IPS DF 6.9 (cell line): ENCODE measurements around the gene ANKS3.

ENCODE experiments used
- DNase-seq: peaks from one replicate; pipeline ENCODE4 v3.0.0-alpha.2; 2013; ENCODE audit warnings: low read depth, low spot score
- H3K27ac ChIP-seq: one replicate; pipeline ENCODE4 v1.5.1; 2013; ENCODE audit warnings: low read length, control low read depth
- H3K27me3 ChIP-seq: 2 replicates; pipeline ENCODE4 v1.6.1; 2013; ENCODE audit warnings: mild to moderate bottlenecking, low read length; ENCODE audit not compliant: control insufficient read depth, insufficient read depth
- H3K36me3 ChIP-seq: 2 replicates; pipeline ENCODE4 v1.6.1; 2013; ENCODE audit warnings: low read length; ENCODE audit not compliant: control insufficient read depth, insufficient read depth
- H3K4me1 ChIP-seq: 2 replicates; pipeline ENCODE4 v1.6.1; 2013; ENCODE audit warnings: low read length; ENCODE audit not compliant: control insufficient read depth, insufficient read depth
- H3K4me3 ChIP-seq: 2 replicates; pipeline ENCODE4 v1.5.1; 2013; ENCODE audit warnings: mild to moderate bottlenecking, low read length
- H3K9me3 ChIP-seq: 2 replicates; pipeline ENCODE4 v1.6.1; 2013; ENCODE audit warnings: low read length, inconsistent platforms; ENCODE audit not compliant: control insufficient read depth, insufficient read depth
- WGBS: extraction: QIAGEN DNeasy Blood & Tissue Kit; methylation state at CpG from one replicate; pipeline ENCODE4 v1.1.7; 2013; ENCODE audit warnings: mixed read lengths, missing lambda C conversion rate; ENCODE audit not compliant: insufficient read length, insufficient coverage; 5-methylcytosine and 5-hydroxymethylcytosine counted together

Gene ANKS3

GRCh38 chr16:4664538-4665418, 69.3 kb downstream of the ANKS3 start:
- DNase-seq = no peak
- Histone ChIP-seq H3K27me3 (no peaks in the 10 kb centered on the region), H3K4me1 (no peaks in the 10 kb centered on the region; the same call in 1 of the 2 replicates), H3K27ac (no peak overlapping the region), H3K9me3 (no peaks in the 10 kb centered on the region), H3K4me3 (no peak overlapping the region), H3K36me3 (peaks cover 27% of the 10 kb centered on the region)
- no CpG with 5 or more reads among the region's 26 CpGs for WGBS

DNA sequence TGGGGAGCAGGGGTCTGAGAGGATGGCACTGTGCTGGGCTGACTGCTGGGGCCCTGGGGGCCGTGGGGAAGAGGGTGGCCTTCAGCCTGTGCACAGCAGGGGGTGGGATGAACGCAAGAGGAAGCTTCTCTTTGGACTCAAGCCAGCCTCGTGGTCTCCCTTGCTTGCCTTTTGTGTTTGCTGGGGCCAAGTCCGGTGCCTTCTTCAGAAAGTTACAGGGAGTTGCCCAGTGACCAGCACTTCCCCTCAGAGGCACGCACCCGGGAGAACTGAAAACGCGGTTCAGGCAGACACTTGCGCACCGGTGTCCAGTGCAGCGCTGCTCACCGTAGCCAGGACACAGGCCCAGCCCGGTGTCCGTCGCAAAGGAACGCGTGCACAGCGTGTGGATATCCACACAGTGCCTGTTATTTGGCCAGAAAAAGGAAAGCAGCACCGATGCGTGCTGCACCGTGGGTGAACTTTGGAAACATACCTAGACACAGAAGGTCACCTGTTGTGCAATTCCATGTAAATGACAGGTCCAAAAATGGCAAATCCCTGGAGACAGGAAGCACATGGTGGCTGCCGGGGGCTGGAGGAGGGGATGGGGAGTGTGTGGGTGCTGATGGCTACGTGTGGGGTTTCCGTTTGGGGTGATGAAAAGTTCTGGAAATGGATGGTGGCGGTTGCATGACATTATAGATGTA, 70.2 kb downstream of the ANKS3 start:
- Histone ChIP-seq H3K27me3 (no peaks in the 10 kb centered on the region), H3K9me3 (no peaks in the 10 kb centered on the region), H3K27ac (no peak overlapping the region), H3K4me3 (no peak overlapping the region), H3K4me1 (no peaks in the 10 kb centered on the region; the same call in 1 of the 2 replicates), H3K36me3 (peaks cover 26% of the 10 kb centered on the region)
- DNase-seq = no peak
- no CpG with 5 or more reads among the region's 25 CpGs for WGBS

DNA sequence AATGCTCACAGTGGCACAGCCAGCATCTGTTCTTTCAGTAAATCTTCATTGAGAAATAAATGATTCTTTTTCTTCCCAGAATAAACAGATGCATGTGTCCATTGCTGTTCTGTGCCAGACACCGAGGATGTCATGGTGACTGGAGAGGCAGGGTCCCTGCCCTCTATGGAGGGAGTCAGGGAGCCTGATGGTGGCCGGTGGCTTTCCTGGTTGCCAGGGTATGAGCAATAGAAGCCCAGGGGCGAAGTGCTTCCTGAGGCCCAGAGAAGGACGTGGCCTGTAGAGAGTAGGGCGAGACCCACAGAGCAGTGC, 70.7 kb downstream of the ANKS3 start:
- H3K27me3 ChIP-seq = no peaks in the 10 kb centered on the region
- H3K4me1 ChIP-seq = no peaks in the 10 kb centered on the region; the same call in 1 of the 2 replicates
- no CpG with 5 or more reads among the region's 5 CpGs for WGBS
- no peaks in the 10 kb centered on the region for H3K9me3 ChIP-seq
- no peak overlapping the region for H3K4me3 ChIP-seq
- H3K36me3 ChIP-seq = peaks cover 21% of the 10 kb centered on the region
- DNase-seq = no peak
- H3K27ac ChIP-seq = no peak overlapping the region

GRCh38 chr16:4661661-4662060, 72.4 kb downstream of the ANKS3 start:
- no CpG with 5 or more reads among the region's 11 CpGs for WGBS
- H3K4me3 ChIP-seq = no peak overlapping the region
- H3K27ac ChIP-seq = no peak overlapping the region

DNA sequence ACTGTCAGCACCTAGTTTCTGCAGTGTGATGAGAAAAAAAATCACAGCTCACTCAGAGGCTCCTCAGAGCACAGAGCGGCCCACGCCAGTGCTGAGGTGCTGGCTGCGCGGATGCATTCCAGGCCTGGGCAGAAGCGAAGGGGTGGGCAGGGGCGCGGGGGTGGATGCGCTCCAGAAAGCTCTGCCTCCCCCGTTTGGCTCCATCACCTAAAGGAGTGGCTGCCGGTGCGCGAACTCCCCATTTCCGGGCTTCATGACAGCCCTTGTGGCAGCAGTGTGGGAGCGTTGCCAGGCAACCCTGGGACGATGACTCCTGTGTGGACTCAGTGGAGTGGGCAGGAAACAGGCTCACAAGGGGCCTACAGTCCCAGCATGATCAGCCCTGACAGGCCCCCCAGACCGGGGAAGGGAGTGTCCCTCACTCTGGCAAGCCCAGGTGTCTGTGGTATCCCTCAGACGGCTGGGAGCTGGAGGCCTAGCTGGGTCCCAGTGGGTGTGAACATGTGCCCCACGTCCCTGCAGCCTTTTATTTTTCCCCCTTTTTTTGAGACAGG, 73.5 kb downstream of the ANKS3 start:
- Histone ChIP-seq H3K36me3 (peaks cover 10% of the 10 kb centered on the region; the same call in 1 of the 2 replicates), H3K4me3 (no peak overlapping the region), H3K27me3 (no peaks in the 10 kb centered on the region), H3K27ac (no peak overlapping the region), H3K4me1 (no peaks in the 10 kb centered on the region; the same call in 1 of the 2 replicates), H3K9me3 (no peaks in the 10 kb centered on the region)
- WGBS = no CpG with 5 or more reads among the region's 18 CpGs
- DNase-seq = no peak

More at GRCh38 chr16:4661661-4662060, 72.4 kb downstream of the ANKS3 start:
- H3K36me3 ChIP-seq = peaks cover 14% of the 10 kb centered on the region
- no peaks in the 10 kb centered on the region for H3K27me3 ChIP-seq
- DNase-seq = no peak
- H3K4me1 ChIP-seq = no peaks in the 10 kb centered on the region; the same call in 1 of the 2 replicates
- no peaks in the 10 kb centered on the region for H3K9me3 ChIP-seq

DNA sequence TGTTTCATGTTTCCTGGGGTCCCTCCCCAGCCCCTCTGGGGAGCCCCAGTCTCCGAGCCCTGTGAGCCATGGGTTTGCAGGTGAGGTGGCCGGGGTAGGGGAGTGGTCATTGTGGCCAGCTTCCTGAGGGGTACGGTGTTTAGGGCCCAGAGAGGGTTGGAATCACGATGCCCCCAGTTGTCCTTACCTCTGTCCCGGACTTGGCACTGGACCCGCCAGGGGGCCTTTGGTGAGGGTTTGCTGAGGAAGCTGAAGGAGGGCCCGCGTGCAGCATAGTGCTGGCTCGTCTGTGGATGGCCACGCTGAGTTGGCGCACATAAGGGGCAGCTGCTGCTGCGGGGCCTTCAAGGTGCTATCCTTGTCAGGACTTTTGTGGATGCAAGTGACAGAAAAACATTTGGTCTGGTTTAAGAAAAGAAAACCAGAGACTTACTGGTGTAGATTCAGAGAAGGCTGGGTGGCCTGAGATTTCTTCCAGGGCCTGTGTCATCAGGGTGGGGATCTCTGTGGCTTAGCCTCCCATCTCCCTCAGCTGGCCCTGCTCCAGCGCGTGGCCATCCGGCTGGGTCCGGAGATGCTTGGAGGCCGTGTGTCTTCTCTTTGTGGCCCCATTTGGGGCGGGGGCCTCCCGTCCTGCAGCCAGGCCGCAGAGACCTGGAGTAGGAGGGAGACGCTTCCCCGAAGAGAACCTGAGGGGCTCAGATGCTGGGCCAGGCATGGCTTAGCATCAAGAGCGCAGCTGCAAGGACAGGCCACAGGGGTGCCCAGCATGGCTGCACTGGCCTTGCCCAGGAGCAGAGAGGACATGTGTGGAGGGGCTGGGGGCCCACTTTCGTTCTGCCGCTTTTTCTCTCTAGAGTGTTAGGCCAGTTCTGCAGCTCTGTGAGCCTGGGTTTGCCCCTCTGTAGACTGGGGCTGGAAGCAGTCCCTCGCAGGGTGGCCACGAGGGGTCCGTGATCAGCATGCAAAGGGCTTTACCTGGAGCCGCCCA, 74.4 kb downstream of the ANKS3 start:
- no CpG with 5 or more reads among the region's 29 CpGs for WGBS
- no peak for DNase-seq
- no peaks in the 10 kb centered on the region for H3K9me3 ChIP-seq
- no peak overlapping the region for H3K4me3 ChIP-seq
- no peaks in the 10 kb centered on the region; the same call in 1 of the 2 replicates for H3K4me1 ChIP-seq
- H3K27me3 ChIP-seq = no peaks in the 10 kb centered on the region
- H3K27ac ChIP-seq = no peak overlapping the region
- H3K36me3 ChIP-seq = peaks cover 11% of the 10 kb centered on the region

- Histone ChIP-seq H3K4me1 (no peaks in the 10 kb centered on the region; the same call in 1 of the 2 replicates), H3K4me3 (no peak overlapping the region), H3K9me3 (no peaks in the 10 kb centered on the region), H3K27me3 (no peaks in the 10 kb centered on the region), H3K27ac (no peak overlapping the region), H3K36me3 (peaks cover 12% of the 10 kb centered on the region)
- WGBS = no CpG with 5 or more reads among the region's 25 CpGs
- DNase-seq = no peak
Measured at GRCh38 chr16:4656695-4657686, 77.1 kb downstream of the ANKS3 start.

DNA sequence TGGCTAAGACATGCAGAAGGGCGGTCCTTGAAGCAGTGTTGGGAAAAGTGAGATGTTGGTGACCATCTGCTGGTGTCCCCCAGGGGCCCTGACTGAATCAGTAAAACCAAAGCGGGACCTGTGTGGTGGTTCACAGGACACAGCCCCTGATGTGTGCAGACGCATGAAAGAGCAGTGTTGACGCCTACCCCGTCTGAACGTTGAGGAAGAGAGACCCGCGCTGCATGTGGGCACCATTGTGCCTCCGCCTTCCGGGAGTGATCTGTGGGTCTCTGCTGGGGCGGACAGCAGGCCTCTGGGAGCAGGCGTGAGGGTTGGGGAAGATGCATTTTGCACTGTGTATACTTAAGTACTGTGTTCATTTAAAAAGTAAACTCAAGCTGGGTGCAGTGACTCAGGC, 77.8 kb downstream of the ANKS3 start:
- H3K27ac ChIP-seq = no peak overlapping the region
- H3K4me1 ChIP-seq = no peaks in the 10 kb centered on the region; the same call in 1 of the 2 replicates
- no peak overlapping the region for H3K4me3 ChIP-seq
- peaks cover 12% of the 10 kb centered on the region for H3K36me3 ChIP-seq
- no peak for DNase-seq
- H3K27me3 ChIP-seq = no peaks in the 10 kb centered on the region
- no peaks in the 10 kb centered on the region for H3K9me3 ChIP-seq
- WGBS = no CpG with 5 or more reads among the region's 12 CpGs

DNA sequence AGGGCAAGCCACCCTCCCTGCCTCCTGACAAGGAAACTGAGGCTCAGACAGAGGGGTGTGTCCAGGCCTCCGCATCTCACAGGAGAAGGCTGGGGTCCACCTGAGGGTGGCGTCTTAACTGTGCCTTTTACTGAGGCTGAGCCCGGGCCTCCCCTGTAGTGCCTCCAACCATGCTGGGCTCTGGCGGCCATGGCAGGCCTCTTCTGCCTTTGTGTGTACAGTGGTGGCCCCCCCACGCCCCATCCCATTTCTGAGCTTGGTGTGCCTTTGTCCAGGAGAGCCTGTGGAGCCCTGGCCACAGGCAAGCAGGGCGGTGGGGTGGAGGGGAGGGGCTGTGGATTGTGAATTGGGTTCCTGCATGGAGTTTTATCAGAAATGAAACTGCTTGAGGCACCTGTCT, 78.3 kb downstream of the ANKS3 start:
- no peak for DNase-seq

More for the DNA sequence above, 78.3 kb downstream of the ANKS3 start:
- WGBS = no CpG with 5 or more reads among the region's 6 CpGs
- Histone ChIP-seq H3K9me3 (no peaks in the 10 kb centered on the region), H3K36me3 (peaks cover 12% of the 10 kb centered on the region), H3K4me1 (no peaks in the 10 kb centered on the region; the same call in 1 of the 2 replicates), H3K4me3 (no peak overlapping the region), H3K27ac (no peak overlapping the region), H3K27me3 (no peaks in the 10 kb centered on the region)
